Progenitor cell of endocrine pancreas (in vitro differentiated cells): ENCODE data around the gene TMEM88. TPM values are rescaled to one million over a fixed set of nuclear protein-coding genes. Genes with fewer than 3 reads are reported as not detected.

ENCODE experiments used
- DNase-seq: peaks from one replicate; pipeline ENCODE4 v3.0.0; 2021; ENCODE audit warnings: low spot score; ENCODE audit not compliant: unreplicated experiment
- H3K27ac Mint-ChIP-seq: 2 replicates; pipeline ENCODE4 v1.8.0; 2021; ENCODE audit warnings: mild to moderate bottlenecking, moderate library complexity, mixed read lengths
- H3K27me3 Mint-ChIP-seq: 2 replicates; pipeline ENCODE4 v1.8.0; 2021; ENCODE audit warnings: mixed read lengths
- H3K36me3 Mint-ChIP-seq: 2 replicates; pipeline ENCODE4 v1.8.0; 2022; ENCODE audit warnings: mixed read lengths; ENCODE audit not compliant: insufficient read depth
- H3K4me1 Mint-ChIP-seq: 2 replicates; pipeline ENCODE4 v1.8.0; 2021; ENCODE audit warnings: low read depth, mixed read lengths
- H3K4me3 Mint-ChIP-seq: 2 replicates; pipeline ENCODE4 v1.8.0; 2021; ENCODE audit warnings: low read depth, mild to moderate bottlenecking, moderate library complexity, mixed read lengths
- H3K9me3 Mint-ChIP-seq: 2 replicates; pipeline ENCODE4 v1.8.0; 2021; ENCODE audit warnings: low read depth, mixed read lengths
- total RNA-seq: library from RNA; stranded (reverse); gene quantifications from 2 replicates; pipeline ENCODE4 v1.2.1, GENCODE V29; 2021
- TF ChIP-seq, protein P1 (sequence below): fragments of 200-600 bp; sonication (generic); IDR thresholded peaks from one replicate; pipeline ENCODE4 v1.5.0; 2021; ENCODE audit warnings: antibody characterized with exemption, mild to moderate bottlenecking; ENCODE audit not compliant: unreplicated experiment

The TMEM88 gene
- total RNA-seq, 1 donor from 2014 or later = 15.8 TPM

DNA sequence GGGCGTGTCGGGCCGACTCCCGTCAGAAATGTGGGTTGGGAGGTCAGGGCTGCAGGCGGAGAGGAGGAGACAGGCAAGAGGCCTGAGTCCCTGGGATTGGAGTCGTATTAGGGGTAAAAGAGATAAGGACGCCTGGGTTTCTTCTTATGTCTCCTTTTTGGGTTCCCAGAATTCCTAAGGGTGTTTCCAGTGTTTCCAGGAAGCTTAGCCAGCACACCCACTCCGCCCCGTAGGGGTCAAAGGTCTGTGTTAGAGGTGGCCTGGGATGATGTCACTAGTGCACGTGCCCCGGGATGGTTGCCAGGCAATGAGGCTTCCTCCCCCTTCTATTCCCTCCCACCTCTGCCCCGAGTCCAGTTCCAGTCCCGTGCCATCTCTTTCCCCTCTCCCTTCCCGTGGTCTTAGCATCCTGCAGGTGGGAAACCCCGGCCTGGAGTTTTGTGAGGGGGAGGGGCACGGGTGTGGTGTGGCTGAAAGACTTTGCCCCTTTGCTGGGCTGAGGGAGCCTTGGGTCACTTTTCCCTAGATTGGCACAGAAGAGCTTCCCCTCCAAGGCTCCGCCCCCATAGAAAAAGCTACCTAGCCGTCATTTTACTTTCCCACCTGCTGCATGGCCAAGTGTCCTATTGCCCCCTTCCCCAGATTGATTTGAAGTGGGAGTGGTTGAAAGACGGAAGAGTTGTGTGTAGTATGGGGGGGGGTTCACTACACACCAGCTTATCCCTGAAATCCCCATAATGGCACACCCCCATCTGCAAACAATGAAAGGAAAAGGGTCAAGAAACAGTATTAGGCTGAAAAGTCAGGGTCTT, 18.1 kb upstream of the TMEM88 start:
- TF ChIP-seq, protein P1, sequence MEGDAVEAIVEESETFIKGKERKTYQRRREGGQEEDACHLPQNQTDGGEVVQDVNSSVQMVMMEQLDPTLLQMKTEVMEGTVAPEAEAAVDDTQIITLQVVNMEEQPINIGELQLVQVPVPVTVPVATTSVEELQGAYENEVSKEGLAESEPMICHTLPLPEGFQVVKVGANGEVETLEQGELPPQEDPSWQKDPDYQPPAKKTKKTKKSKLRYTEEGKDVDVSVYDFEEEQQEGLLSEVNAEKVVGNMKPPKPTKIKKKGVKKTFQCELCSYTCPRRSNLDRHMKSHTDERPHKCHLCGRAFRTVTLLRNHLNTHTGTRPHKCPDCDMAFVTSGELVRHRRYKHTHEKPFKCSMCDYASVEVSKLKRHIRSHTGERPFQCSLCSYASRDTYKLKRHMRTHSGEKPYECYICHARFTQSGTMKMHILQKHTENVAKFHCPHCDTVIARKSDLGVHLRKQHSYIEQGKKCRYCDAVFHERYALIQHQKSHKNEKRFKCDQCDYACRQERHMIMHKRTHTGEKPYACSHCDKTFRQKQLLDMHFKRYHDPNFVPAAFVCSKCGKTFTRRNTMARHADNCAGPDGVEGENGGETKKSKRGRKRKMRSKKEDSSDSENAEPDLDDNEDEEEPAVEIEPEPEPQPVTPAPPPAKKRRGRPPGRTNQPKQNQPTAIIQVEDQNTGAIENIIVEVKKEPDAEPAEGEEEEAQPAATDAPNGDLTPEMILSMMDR = no peak
- Mint-ChIP-seq H3K4me3 (peak overlapping the region; percentile 85), H3K4me1 (peaks cover 52% of the 10 kb centered on the region), H3K27me3 (peaks cover 11% of the 10 kb centered on the region), H3K27ac (peak overlapping the region; percentile 96), H3K9me3 (no peaks in the 10 kb centered on the region), H3K36me3 (peaks cover 9% of the 10 kb centered on the region)
- peak; percentile 93 for DNase-seq

GRCh38 chr17:7837408-7838088, 17.3 kb upstream of the TMEM88 start:
- H3K9me3 Mint-ChIP-seq = no peaks in the 10 kb centered on the region
- H3K27ac Mint-ChIP-seq = peak overlapping the region; percentile 96
- H3K4me3 Mint-ChIP-seq = peak overlapping the region; percentile 85
- TF ChIP-seq, protein P1 = no peak
- DNase-seq = no peak
- peaks cover 9% of the 10 kb centered on the region for H3K36me3 Mint-ChIP-seq
- peaks cover 6% of the 10 kb centered on the region for H3K27me3 Mint-ChIP-seq
- H3K4me1 Mint-ChIP-seq = peaks cover 57% of the 10 kb centered on the region

DNA sequence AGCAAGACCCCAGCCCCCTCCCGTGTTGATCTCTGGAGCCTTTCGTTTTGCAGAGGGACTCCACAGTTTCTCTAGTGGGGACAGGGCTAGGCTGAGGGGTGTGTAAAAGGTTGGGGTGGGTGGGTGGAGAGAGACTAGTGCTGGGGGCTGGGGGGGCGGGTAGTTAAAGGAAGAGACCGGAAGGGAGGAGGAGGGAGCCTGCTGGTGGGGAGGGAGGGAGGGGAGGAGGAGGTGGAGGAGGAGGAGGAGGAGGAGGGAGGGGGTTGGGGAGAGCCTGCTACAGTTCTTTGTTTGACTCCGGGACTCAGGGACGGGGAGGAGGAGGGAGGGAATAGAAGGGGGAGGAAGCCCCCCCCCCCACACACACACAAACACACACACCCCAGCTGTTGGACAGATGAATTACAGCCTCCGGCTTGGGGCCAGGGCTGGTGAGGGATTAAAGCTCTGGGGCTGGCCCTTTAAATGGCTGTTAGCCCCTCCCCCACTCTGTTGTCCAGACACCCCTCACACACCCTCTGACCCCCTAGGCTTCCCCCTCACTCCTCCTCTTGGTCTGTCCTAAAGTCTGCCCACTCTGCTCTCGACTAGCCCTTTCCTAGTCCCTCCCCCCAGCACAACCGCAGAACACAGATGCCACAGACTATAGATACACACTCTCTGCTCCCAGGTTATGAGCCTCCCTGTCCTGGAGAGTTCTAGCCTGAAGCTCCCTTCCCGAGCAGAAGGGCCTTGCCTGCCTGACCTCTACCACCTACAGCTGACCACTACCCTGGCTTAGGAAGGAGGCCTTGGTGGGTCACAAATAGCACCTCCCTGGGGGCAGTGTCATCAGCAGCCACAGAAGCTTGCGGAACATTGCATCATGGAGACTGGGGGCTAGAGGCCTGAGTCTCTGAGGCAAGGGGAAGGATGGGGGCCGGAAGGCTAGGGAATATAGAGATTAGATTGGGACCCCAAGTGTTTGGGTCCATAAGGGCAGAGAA, 16.5 kb upstream of the TMEM88 start:
- Mint-ChIP-seq H3K4me1 (peaks cover 57% of the 10 kb centered on the region), H3K36me3 (peaks cover 9% of the 10 kb centered on the region), H3K27me3 (peaks cover under 1% of the 10 kb centered on the region), H3K9me3 (no peaks in the 10 kb centered on the region), H3K4me3 (peak overlapping the region; percentile 85), H3K27ac (peak overlapping the region; percentile 96)
- DNase-seq = no peak
- TF ChIP-seq, protein P1 = no peak

GRCh38 chr17:7839190-7839875, 15.5 kb upstream of the TMEM88 start:
- H3K4me3 Mint-ChIP-seq = peak overlapping the region; percentile 72
- peak overlapping the region; percentile 44 for H3K27ac Mint-ChIP-seq
- H3K4me1 Mint-ChIP-seq = peaks cover 56% of the 10 kb centered on the region
- H3K36me3 Mint-ChIP-seq = peaks cover 9% of the 10 kb centered on the region
- DNase-seq = no peak
- TF ChIP-seq, protein P1 = no peak
- no peaks in the 10 kb centered on the region for H3K27me3 Mint-ChIP-seq
- H3K9me3 Mint-ChIP-seq = no peaks in the 10 kb centered on the region
